ENCODE results near the gene MPG. TPM values are rescaled to one million over a fixed set of nuclear protein-coding genes. Genes with fewer than 3 reads are reported as not detected.

The MPG gene
- total and polyA plus RNA-seq, 2 of the 8 experiments (the other 6 are each of a cell fraction or from before 2014, with no cell fraction given) = 37.6 to 83.7 TPM

GRCh38 chr16:72561-73548, 5.2 kb upstream of the MPG start, which contains the start of gene RHBDF1:
Gene RHBDF1, minus strand, starts transcription at chr16:72631. Its CDS starts 7,616 bp downstream, at chr16:65015.
- POLR2A ChIA-PET (ENCODE audit: partially characterized antibody) = interaction anchor here (0.6 to 16.6 kb wide), 8 partner anchors 11 to 155 kb away, joined by 3 to 153 read pairs (median 4); partner anchors contain the start of genes POLR3K and SNRNP25
- FAIRE-seq (no peak), DNase-seq (ENCODE audit: low read depth in 1 of 2, low spot score in 2 of 2) (peak in 1 of 2 experiments; percentile 76)
- peaks cover 3% of the 10 kb centered on the region; the same call in 1 of the 2 replicates for H3K79me1 ChIP-seq (ENCODE audit: low read depth, low read length)
- no peak within 1 kb of the TSS for H3K14ac ChIP-seq (ENCODE audit: insufficient read length)
- H2BK5ac ChIP-seq (ENCODE audit: low read depth, low read length) = peak within 1 kb of the TSS; percentile 86; the same call in 1 of the 2 replicates
- CTCF ChIA-PET (ENCODE audit: partially characterized antibody) = interaction anchor here (0.9 to 21.2 kb wide), 6 partner anchors 10 to 528 kb away, joined by 3 to 856 read pairs (median 5); partner anchors contain the start of genes LUC7L and MPG
- H3K23me2 ChIP-seq (ENCODE audit: low read depth, low read length) = peaks cover 17% of the 10 kb centered on the region; the same call in 1 of the 2 replicates
- peak within 1 kb of the TSS; percentile 98 for H3K18ac ChIP-seq (ENCODE audit: extremely low read depth, low read length)
- peaks cover 9 to 67% (median 44%) of the 10 kb centered on the region in 4 experiments for H3K4me1 ChIP-seq (replicated peaks in 1 of 4; ENCODE audit: control insufficient read depth in 3 of 4, insufficient read depth in 4 of 4, low read length in 3 of 4)
- H3K56ac ChIP-seq (replicated peaks; ENCODE audit: insufficient read length, low read depth, low read length) = peak within 1 kb of the TSS; percentile 74
- peak within 1 kb of the TSS; percentile 89 to 95 for H3K4me2 ChIP-seq (ENCODE audit: insufficient read depth in 1 of 2, low read depth in 2 of 2, low read length in 2 of 2)
- no peak within 1 kb of the TSS; the same call in 1 of the 2 replicates for H2AFZ ChIP-seq (ENCODE audit: low read length)
- H3K79me2 ChIP-seq (ENCODE audit: control insufficient read depth in 1 of 2, insufficient read depth in 2 of 2, low read length in 2 of 2) = peaks cover 0 to 11% of the 10 kb centered on the region in 2 experiments; a peak in 1 of 4 replicates
- 28 to 100% methylated on average over 2 to 43 of the region's 62 CpGs for whole genome bisulfite sequencing, 2 experiments (ENCODE audit: extremely low coverage in 1 of 2, insufficient coverage in 1 of 2, insufficient read length in 1 of 2, insufficient replicate concordance in 2 of 2, low coverage in 1 of 2, low lambda C conversion rate in 2 of 2, missing lambda C conversion rate in 1 of 2)
- peak within 1 kb of the TSS; percentile 49 to 75 (median 65) for H3K4me3 ChIP-seq (ENCODE audit: extremely low read depth in 1 of 4, insufficient read depth in 2 of 4, low read depth in 3 of 4, low read length in 4 of 4)
- peak within 1 kb of the TSS; percentile 99 for H3K4ac ChIP-seq (replicated peaks; ENCODE audit: insufficient read length, low read depth, low read length)
- no peaks in the 10 kb centered on the region for H3K9me3 ChIP-seq (ENCODE audit: insufficient read depth in 2 of 2, low read depth in 1 of 2, low read length in 1 of 2)
- peak within 1 kb of the TSS; percentile 59 for H3K23ac ChIP-seq (ENCODE audit: insufficient read length)
- H3K9ac ChIP-seq (replicated peaks in 1 of 4; ENCODE audit: extremely low read depth in 1 of 4, low read depth in 3 of 4, low read length in 3 of 4) = peak within 1 kb of the TSS; percentile 36 to 72 (median 61)
- H3K27ac ChIP-seq (ENCODE audit: low read depth, low read length) = no peak within 1 kb of the TSS
- peak within 1 kb of the TSS; percentile 27 for H4K5ac ChIP-seq (ENCODE audit: insufficient read length, low read depth, low read length)
- peak within 1 kb of the TSS; percentile 93 for H4K8ac ChIP-seq (ENCODE audit: extremely low read depth, insufficient read depth, low read length)
- H2BK120ac ChIP-seq (replicated peaks; ENCODE audit: low read depth, low read length) = peak within 1 kb of the TSS; percentile 99
- peaks cover 0 to 4% of the 10 kb centered on the region in 2 experiments for H4K20me1 ChIP-seq (replicated peaks in 1 of 2; ENCODE audit: control insufficient read depth in 1 of 2, insufficient read depth in 2 of 2, low read length in 2 of 2)
- H2BK20ac ChIP-seq (ENCODE audit: low read length) = peak within 1 kb of the TSS; percentile 52
- peak within 1 kb of the TSS; percentile 100 for H4K91ac ChIP-seq (replicated peaks; ENCODE audit: insufficient read length, low read length)
- H2BK12ac ChIP-seq (ENCODE audit: low read depth, low read length) = peak within 1 kb of the TSS; percentile 100
- peaks cover 0 to 2% (median 0%) of the 10 kb centered on the region in 4 experiments; a peak in 2 of 7 replicates for H3K27me3 ChIP-seq (replicated peaks in 1 of 4; ENCODE audit: control insufficient read depth in 3 of 4, extremely low read depth in 1 of 4, insufficient read depth in 3 of 4, low read length in 3 of 4)
- H3K36me3 ChIP-seq (ENCODE audit: control insufficient read depth in 2 of 4, insufficient read depth in 4 of 4, low read length in 3 of 4) = no peaks in the 10 kb centered on the region
- H2BK15ac ChIP-seq (ENCODE audit: low read length) = peak within 1 kb of the TSS; percentile 93
- peak within 1 kb of the TSS; percentile 97 for H2AK5ac ChIP-seq (ENCODE audit: low read depth, low read length)
- TF ChIP-seq SP1 (IDR thresholded peaks at IDR 0.05; ENCODE audit: low read depth, low read length) (no peak), PHF8 (conservative IDR thresholded peaks at IDR 0.05; ENCODE audit: low read depth, low read length) (peak; percentile 32; the same call in 1 of the 2 replicates), FOSL1 (IDR thresholded peaks at IDR 0.05; ENCODE audit: insufficient read depth, low read depth, low read length) (peak; percentile 69; the same call in 1 of the 2 replicates), TEAD4 (IDR thresholded peaks at IDR 0.05; ENCODE audit: low read depth, low read length) (peak; percentile 75), KDM1A (IDR thresholded peaks at IDR 0.05; ENCODE audit: borderline replicate concordance, low read length) (peak; percentile 80; the same call in 1 of the 2 replicates), ATF3 (IDR thresholded peaks at IDR 0.05; ENCODE audit: insufficient read depth, low read depth, low read length) (0 out of 2 replicates have a peak, but pooled peaks have one; percentile 23), TAF1 (IDR thresholded peaks at IDR 0.05; ENCODE audit: low read depth, low read length) (0 out of 2 replicates have a peak, but pooled peaks have one; percentile 25), E2F6 (IDR thresholded peaks at IDR 0.05) (0 out of 2 replicates have a peak, but pooled peaks have one; percentile 24)

Measured in H1 (cell line).